Hematopoietic multipotent progenitor cell treated with erythropoietin and hydrocortisone succinate and interleukin-3 and kit ligand, for 6 days (in vitro differentiated cells): ENCODE results near the gene FOXC1.

Experiments
- DNase-seq: peaks from one replicate; pipeline ENCODE4 v3.0.0-alpha.2; 2015

The FOXC1 gene

GRCh38 chr6:1645466-1646185 is 35.9 kb downstream of the FOXC1 start:
- no peak for DNase-seq

- no peak for DNase-seq
Observed at GRCh38 chr6:1651362-1651761, 41.6 kb downstream of the FOXC1 start.

GRCh38 chr6:1652842-1653241 is 43.1 kb downstream of the FOXC1 start:
- no peak for DNase-seq

- no peak for DNase-seq
Observed at GRCh38 chr6:1654054-1654453, 44.3 kb downstream of the FOXC1 start.

GRCh38 chr6:1657116-1657770 is 47.5 kb downstream of the FOXC1 start:
- DNase-seq: no peak

- no peak for DNase-seq
Observed at GRCh38 chr6:1657771-1658165, 48.1 kb downstream of the FOXC1 start.

- no peak for DNase-seq
Observed at GRCh38 chr6:1658212-1659005, 48.7 kb downstream of the FOXC1 start.

- peak; percentile 25 for DNase-seq
Observed at GRCh38 chr6:1659816-1660215, 50.1 kb downstream of the FOXC1 start.

- no peak for DNase-seq
Observed at GRCh38 chr6:1662534-1662933, 52.8 kb downstream of the FOXC1 start.
